Mesenchymal stem cell (in vitro differentiated cells and primary cell): ENCODE results near the gene DNAH14.

ENCODE experiments used
- DNase-seq: peaks from one replicate; pipeline ENCODE4 v3.0.0-alpha.2; 2013
- H2AFZ ChIP-seq: one replicate; pipeline ENCODE4 v1.6.1; 2013; ENCODE audit warnings: low read depth, mild to moderate bottlenecking, control low read depth, inconsistent platforms, low read length, moderate library complexity
- H2AK5ac ChIP-seq: 2 replicates; pipeline ENCODE4 v1.6.1; 2013; ENCODE audit warnings: low read length, moderate library complexity, mild to moderate bottlenecking, inconsistent platforms; ENCODE audit not compliant: severe bottlenecking
- H2BK120ac ChIP-seq: one replicate; pipeline ENCODE4 v1.6.1; 2013; ENCODE audit warnings: low read depth, mild to moderate bottlenecking, inconsistent platforms, low read length, moderate library complexity
- H2BK12ac ChIP-seq, 2 experiments: one replicate each; pipeline ENCODE4 v1.6.1; 2013; ENCODE audit warnings: inconsistent platforms in 2 of 2, low read length in 2 of 2, mild to moderate bottlenecking in 2 of 2, moderate library complexity in 2 of 2, control low read depth in 1 of 2
- H2BK15ac ChIP-seq: one replicate; pipeline ENCODE4 v1.6.1; 2013; ENCODE audit warnings: mild to moderate bottlenecking, low read depth, inconsistent platforms; ENCODE audit not compliant: poor library complexity, severe bottlenecking
- H2BK5ac ChIP-seq: 2 replicates; pipeline ENCODE4 v1.6.1; 2013; ENCODE audit warnings: low read depth, mild to moderate bottlenecking, low read length, control low read depth, inconsistent platforms; ENCODE audit not compliant: poor library complexity, severe bottlenecking
- H3K14ac ChIP-seq, 2 experiments: one replicate each; pipeline ENCODE4 v1.6.1; 2013; ENCODE audit warnings: inconsistent platforms in 2 of 2, low read length in 2 of 2, control low read depth in 1 of 2, mild to moderate bottlenecking in 1 of 2, moderate library complexity in 1 of 2
- H3K18ac ChIP-seq, 2 experiments: one replicate each; pipeline ENCODE4 v1.6.1; 2013; ENCODE audit warnings: inconsistent platforms in 2 of 2, low read length in 2 of 2, control low read depth in 1 of 2, low read depth in 1 of 2, mild to moderate bottlenecking in 1 of 2
- H3K23ac ChIP-seq, 2 experiments: one replicate each; pipeline ENCODE4 v1.6.1; 2013; ENCODE audit warnings: inconsistent platforms in 2 of 2, low read length in 2 of 2, mild to moderate bottlenecking in 2 of 2, moderate library complexity in 2 of 2, control low read depth in 1 of 2
- H3K27ac ChIP-seq: 2 replicates; pipeline ENCODE4 v1.5.1; 2013; ENCODE audit warnings: mild to moderate bottlenecking, moderate library complexity, low read length, control low read depth, inconsistent platforms; ENCODE audit not compliant: poor library complexity, severe bottlenecking
- H3K27me3 ChIP-seq, 2 experiments: 2 replicates each; pipeline versions ENCODE4 v1.6.1 to v1.7.0; 2013; ENCODE audit warnings: low read length in 2 of 2, mild to moderate bottlenecking in 2 of 2, moderate library complexity in 2 of 2, control low read depth in 1 of 2, inconsistent platforms in 1 of 2; ENCODE audit not compliant: control insufficient read depth in 1 of 2, insufficient read depth in 1 of 2
- H3K36me3 ChIP-seq, 2 experiments: 2 replicates each; pipeline versions ENCODE4 v1.6.1 to v1.7.0; 2013; ENCODE audit warnings: low read length in 2 of 2, control low read depth in 1 of 2, inconsistent platforms in 1 of 2, low read depth in 1 of 2, mild to moderate bottlenecking in 1 of 2; ENCODE audit not compliant: insufficient read depth in 2 of 2, control insufficient read depth in 1 of 2
- H3K4ac ChIP-seq, 2 experiments: one replicate each; pipeline ENCODE4 v1.6.1; 2013; ENCODE audit warnings: inconsistent platforms in 2 of 2, low read length in 2 of 2, mild to moderate bottlenecking in 2 of 2, moderate library complexity in 2 of 2, control low read depth in 1 of 2, low read depth in 1 of 2
- H3K4me1 ChIP-seq: 2 replicates; pipeline ENCODE4 v1.6.1; 2013; ENCODE audit warnings: low read depth, low read length, control low read depth; ENCODE audit not compliant: control insufficient read depth, insufficient read depth
- H3K4me2 ChIP-seq: 2 replicates; pipeline ENCODE4 v1.6.1; 2013; ENCODE audit warnings: low read length, mild to moderate bottlenecking, inconsistent platforms; ENCODE audit not compliant: poor library complexity, severe bottlenecking
- H3K4me3 ChIP-seq, 2 experiments: 2 replicates each; pipeline versions ENCODE4 v1.5.1 to v1.7.0; 2013; ENCODE audit warnings: low read length in 2 of 2, mild to moderate bottlenecking in 2 of 2, control low read depth in 1 of 2, low read depth in 1 of 2; ENCODE audit not compliant: insufficient read depth in 1 of 2
- H3K79me1 ChIP-seq: replicated peaks from 2 replicates; pipeline ENCODE4 v1.6.1; 2013; ENCODE audit warnings: mild to moderate bottlenecking, control low read depth, low read length, inconsistent platforms; ENCODE audit not compliant: poor library complexity, severe bottlenecking
- H3K9ac ChIP-seq: 2 replicates; pipeline ENCODE4 v1.7.0; 2013; ENCODE audit warnings: mild to moderate bottlenecking, low read length, moderate library complexity
- H3K9me3 ChIP-seq: 2 replicates; pipeline ENCODE4 v1.7.0; 2013; ENCODE audit warnings: mild to moderate bottlenecking, low read length; ENCODE audit not compliant: control insufficient read depth
- H4K8ac ChIP-seq: one replicate; pipeline ENCODE4 v1.6.1; 2013; ENCODE audit warnings: inconsistent platforms, mild to moderate bottlenecking, low read length, moderate library complexity
- H4K91ac ChIP-seq: one replicate; pipeline ENCODE4 v1.6.1; 2013; ENCODE audit warnings: mild to moderate bottlenecking, low read length, inconsistent platforms
- WGBS: methylation state at CpG from one replicate; pipeline ENCODE4 v1.1.7; 2013; ENCODE audit warnings: mixed read lengths; 5-methylcytosine and 5-hydroxymethylcytosine counted together

The DNAH14 gene

GRCh38 chr1:225409051-225409450, 479.6 kb downstream of the DNAH14 start:
- H3K27me3 ChIP-seq: no peaks in the 10 kb centered on the region
- H2BK120ac ChIP-seq: no peak overlapping the region
- no peak for DNase-seq
- no peak overlapping the region for H4K8ac ChIP-seq
- no peak overlapping the region for H3K4me3 ChIP-seq
- 93% methylated on average over 8 of the region's 8 CpGs for WGBS
- H4K91ac ChIP-seq: no peak overlapping the region
- no peak overlapping the region for H3K4ac ChIP-seq
- H3K4me2 ChIP-seq: no peak overlapping the region
- peaks cover 28% of the 10 kb centered on the region for H3K79me1 ChIP-seq
- H3K9ac ChIP-seq: no peak overlapping the region
- H3K18ac ChIP-seq: no peak overlapping the region
- no peak overlapping the region for H3K27ac ChIP-seq
- no peak overlapping the region for H2BK5ac ChIP-seq
- no peak overlapping the region for H2BK12ac ChIP-seq
- H2AK5ac ChIP-seq: no peak overlapping the region
- no peaks in the 10 kb centered on the region for H3K9me3 ChIP-seq
- peaks cover 14% of the 10 kb centered on the region for H3K4me1 ChIP-seq
- no peak overlapping the region for H2AFZ ChIP-seq
- H3K14ac ChIP-seq: no peak overlapping the region
- H3K23ac ChIP-seq: no peak overlapping the region
- H2BK15ac ChIP-seq: no peak overlapping the region
- peaks cover 18 to 59% of the 10 kb centered on the region in 2 experiments for H3K36me3 ChIP-seq

GRCh38 chr1:225410036-225410435, 480.6 kb downstream of the DNAH14 start:
- Histone ChIP-seq H3K23ac (no peak overlapping the region), H2BK12ac (no peak overlapping the region), H3K14ac (no peak overlapping the region), H2AK5ac (no peak overlapping the region), H3K4me1 (peaks cover 14% of the 10 kb centered on the region), H3K4ac (no peak overlapping the region), H2BK120ac (no peak overlapping the region), H2AFZ (no peak overlapping the region), H3K79me1 (peaks cover 29% of the 10 kb centered on the region), H2BK5ac (no peak overlapping the region), H3K4me3 (no peak overlapping the region), H3K9ac (no peak overlapping the region), H2BK15ac (no peak overlapping the region), H3K18ac (no peak overlapping the region), H3K4me2 (no peak overlapping the region), H4K8ac (no peak overlapping the region), H3K9me3 (no peaks in the 10 kb centered on the region), H3K36me3 (peaks cover 21 to 66% of the 10 kb centered on the region in 2 experiments), H4K91ac (no peak overlapping the region), H3K27ac (peak overlapping the region; percentile 22), H3K27me3 (no peaks in the 10 kb centered on the region)
- no peak for DNase-seq
- WGBS: 93% methylated on average over 6 of the region's 6 CpGs

- peaks cover 13% of the 10 kb centered on the region for H3K4me1 ChIP-seq
- peaks cover 26% of the 10 kb centered on the region for H3K79me1 ChIP-seq
- 96% methylated on average over 9 of the region's 10 CpGs for WGBS
- no peak overlapping the region for H2BK12ac ChIP-seq
- no peak for DNase-seq
- peak overlapping the region; percentile 53 for H3K27ac ChIP-seq
- no peaks in the 10 kb centered on the region for H3K9me3 ChIP-seq
- no peak overlapping the region for H3K23ac ChIP-seq
- H4K8ac ChIP-seq: no peak overlapping the region
- H3K4me2 ChIP-seq: no peak overlapping the region
- H3K4me3 ChIP-seq: no peak overlapping the region
- no peak overlapping the region for H4K91ac ChIP-seq
- peaks cover 16 to 72% of the 10 kb centered on the region in 2 experiments for H3K36me3 ChIP-seq
- no peak overlapping the region for H2AK5ac ChIP-seq
- H3K4ac ChIP-seq: no peak overlapping the region
- no peak overlapping the region for H2BK5ac ChIP-seq
- H3K9ac ChIP-seq: no peak overlapping the region
- no peak overlapping the region for H3K14ac ChIP-seq
- H2BK120ac ChIP-seq: no peak overlapping the region
- no peak overlapping the region for H2BK15ac ChIP-seq
- H3K18ac ChIP-seq: no peak overlapping the region
- H3K27me3 ChIP-seq: no peaks in the 10 kb centered on the region
- no peak overlapping the region for H2AFZ ChIP-seq
Observed at GRCh38 chr1:225412321-225412720, 482.8 kb downstream of the DNAH14 start.

GRCh38 chr1:225412803-225413351, 483.4 kb downstream of the DNAH14 start:
- WGBS: 95% methylated on average over 9 of the region's 10 CpGs
- H2BK5ac ChIP-seq: no peak overlapping the region

More at GRCh38 chr1:225412803-225413351, 483.4 kb downstream of the DNAH14 start:
- Histone ChIP-seq H3K23ac (no peak overlapping the region), H3K4me2 (peak overlapping the region; percentile 60), H3K79me1 (peaks cover 24% of the 10 kb centered on the region), H4K91ac (no peak overlapping the region), H2AK5ac (peak overlapping the region; percentile 76), H2AFZ (no peak overlapping the region), H3K4me1 (peaks cover 13% of the 10 kb centered on the region), H3K9me3 (no peaks in the 10 kb centered on the region), H4K8ac (no peak overlapping the region), H2BK120ac (no peak overlapping the region), H3K14ac (no peak overlapping the region), H3K27ac (peak overlapping the region; percentile 89), H3K36me3 (peaks cover 14 to 77% of the 10 kb centered on the region in 2 experiments), H3K27me3 (no peaks in the 10 kb centered on the region), H3K4ac (no peak overlapping the region), H3K9ac (no peak overlapping the region), H3K18ac (no peak overlapping the region), H2BK12ac (no peak overlapping the region), H3K4me3 (no peak overlapping the region), H2BK15ac (no peak overlapping the region)
- no peak for DNase-seq
